Gastrocnemius medialis (tissue), 4 donors: ENCODE measurements around the gene HPGD.

Experiments
- POLR2A ChIP-seq, 2 donors: fragments of 450-650 bp; IDR thresholded peaks; one replicate each; pipeline ENCODE4 v1.6.1; 2017; ENCODE audit warnings: antibody characterized with exemption in 2 of 2, mild to moderate bottlenecking in 2 of 2, moderate library complexity in 2 of 2
- TF ChIP-seq, protein P1 (sequence below), 5 experiments: fragments of 450-650 bp in 3 of 5; fragments of 200-600 bp in 2 of 5; sonication (generic) in 2 of 5; IDR thresholded peaks in 4 of 5; conservative IDR thresholded peaks in 1 of 5; 1 replicate in 4 of 5; 2 replicates in 1 of 5; pipeline ENCODE4 v1.5.1; 2016 to 2019; ENCODE audit warnings: antibody characterized with exemption in 5 of 5, mild to moderate bottlenecking in 3 of 5, moderate library complexity in 3 of 5

DNA sequence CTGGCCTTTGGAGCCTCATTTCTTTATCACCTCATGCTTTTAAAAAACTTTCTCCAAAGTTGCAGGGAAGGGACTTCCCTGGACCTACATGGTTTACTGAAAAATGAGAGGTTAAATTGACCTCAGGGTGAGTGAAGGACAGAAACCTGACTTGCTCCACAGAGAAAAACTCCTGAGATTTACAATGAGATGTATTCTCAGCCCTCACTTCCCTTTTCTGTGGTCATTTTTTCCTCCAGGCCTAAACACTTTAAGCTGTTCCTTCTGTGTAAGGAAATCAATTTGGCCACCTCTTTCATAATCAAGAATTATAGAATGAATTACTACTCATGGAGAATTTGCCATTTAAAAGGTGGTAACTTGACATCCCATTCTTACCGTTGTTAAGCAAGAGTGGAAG lies 77.9 kb downstream of the HPGD start:
- TF ChIP-seq, protein P1, sequence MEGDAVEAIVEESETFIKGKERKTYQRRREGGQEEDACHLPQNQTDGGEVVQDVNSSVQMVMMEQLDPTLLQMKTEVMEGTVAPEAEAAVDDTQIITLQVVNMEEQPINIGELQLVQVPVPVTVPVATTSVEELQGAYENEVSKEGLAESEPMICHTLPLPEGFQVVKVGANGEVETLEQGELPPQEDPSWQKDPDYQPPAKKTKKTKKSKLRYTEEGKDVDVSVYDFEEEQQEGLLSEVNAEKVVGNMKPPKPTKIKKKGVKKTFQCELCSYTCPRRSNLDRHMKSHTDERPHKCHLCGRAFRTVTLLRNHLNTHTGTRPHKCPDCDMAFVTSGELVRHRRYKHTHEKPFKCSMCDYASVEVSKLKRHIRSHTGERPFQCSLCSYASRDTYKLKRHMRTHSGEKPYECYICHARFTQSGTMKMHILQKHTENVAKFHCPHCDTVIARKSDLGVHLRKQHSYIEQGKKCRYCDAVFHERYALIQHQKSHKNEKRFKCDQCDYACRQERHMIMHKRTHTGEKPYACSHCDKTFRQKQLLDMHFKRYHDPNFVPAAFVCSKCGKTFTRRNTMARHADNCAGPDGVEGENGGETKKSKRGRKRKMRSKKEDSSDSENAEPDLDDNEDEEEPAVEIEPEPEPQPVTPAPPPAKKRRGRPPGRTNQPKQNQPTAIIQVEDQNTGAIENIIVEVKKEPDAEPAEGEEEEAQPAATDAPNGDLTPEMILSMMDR (IDR thresholded peaks at IDR 0.05 in 4 of 5, conservative IDR thresholded peaks at IDR 0.05 in 1 of 5): no peak
- no peak for TF ChIP-seq POLR2A (IDR thresholded peaks at IDR 0.05)
